8988T (cell line): Measurements from ENCODE around the gene ETNK2.

Experiments used
- DNase-seq: peaks from one replicate; pipeline ENCODE4 v3.0.0; 2011

The ETNK2 gene

GRCh38 chr1:204176049-204176448, 24.2 kb upstream of the ETNK2 start:
- DNase-seq, result peak; percentile 0

- peak; percentile 1 for DNase-seq
Measured at GRCh38 chr1:204174958-204175357, 23.1 kb upstream of the ETNK2 start.

- DNase-seq, result no peak
Measured at GRCh38 chr1:204172404-204173029, 20.7 kb upstream of the ETNK2 start.

GRCh38 chr1:204171751-204172178, 19.9 kb upstream of the ETNK2 start:
- DNase-seq, result peak; percentile 24

- no peak for DNase-seq
Measured at GRCh38 chr1:204170494-204171155, 18.8 kb upstream of the ETNK2 start.

GRCh38 chr1:204169858-204170257, 18.0 kb upstream of the ETNK2 start:
- no peak for DNase-seq

GRCh38 chr1:204167730-204168129, 15.9 kb upstream of the ETNK2 start:
- DNase-seq, result no peak

GRCh38 chr1:204166219-204166618, 14.4 kb upstream of the ETNK2 start, which contains the start of gene REN:
Gene REN, minus strand, starts transcription at chr1:204166337. Its CDS starts 44 bp downstream, at chr1:204166293.
- no peak for DNase-seq

- peak; percentile 71 for DNase-seq
Measured at GRCh38 chr1:204162494-204163074, 10.7 kb upstream of the ETNK2 start.

- peak; percentile 1 for DNase-seq
Measured at GRCh38 chr1:204161609-204162493, 10.0 kb upstream of the ETNK2 start.

- no peak for DNase-seq
Measured at GRCh38 chr1:204157962-204158361, 6.1 kb upstream of the ETNK2 start.

- DNase-seq, result no peak
Measured at GRCh38 chr1:204155881-204156280, 4.0 kb upstream of the ETNK2 start.

GRCh38 chr1:204154568-204155255, 2.9 kb upstream of the ETNK2 start:
- DNase-seq, result peak; percentile 4

- DNase-seq, result peak; percentile 4
Measured at GRCh38 chr1:204153667-204154066, 1.8 kb upstream of the ETNK2 start.

- DNase-seq, result peak; percentile 18
Measured at GRCh38 chr1:204152310-204153044, 633 bp upstream of the ETNK2 start.

GRCh38 chr1:204150702-204151551, 917 bp downstream of the ETNK2 start:
- DNase-seq, result peak; percentile 59

GRCh38 chr1:204149635-204150565, 1.9 kb downstream of the ETNK2 start:
- peak; percentile 14 for DNase-seq

GRCh38 chr1:204149107-204149506, 2.7 kb downstream of the ETNK2 start:
- DNase-seq, result peak; percentile 4
